ENCODE data around the gene PAK5. TPM values are rescaled to one million over a fixed set of nuclear protein-coding genes. Genes with fewer than 3 reads are reported as not detected.

The PAK5 gene
- total and polyA plus RNA-seq, 2 donors from 2014 or later = 0.13 to 0.22 TPM

DNA sequence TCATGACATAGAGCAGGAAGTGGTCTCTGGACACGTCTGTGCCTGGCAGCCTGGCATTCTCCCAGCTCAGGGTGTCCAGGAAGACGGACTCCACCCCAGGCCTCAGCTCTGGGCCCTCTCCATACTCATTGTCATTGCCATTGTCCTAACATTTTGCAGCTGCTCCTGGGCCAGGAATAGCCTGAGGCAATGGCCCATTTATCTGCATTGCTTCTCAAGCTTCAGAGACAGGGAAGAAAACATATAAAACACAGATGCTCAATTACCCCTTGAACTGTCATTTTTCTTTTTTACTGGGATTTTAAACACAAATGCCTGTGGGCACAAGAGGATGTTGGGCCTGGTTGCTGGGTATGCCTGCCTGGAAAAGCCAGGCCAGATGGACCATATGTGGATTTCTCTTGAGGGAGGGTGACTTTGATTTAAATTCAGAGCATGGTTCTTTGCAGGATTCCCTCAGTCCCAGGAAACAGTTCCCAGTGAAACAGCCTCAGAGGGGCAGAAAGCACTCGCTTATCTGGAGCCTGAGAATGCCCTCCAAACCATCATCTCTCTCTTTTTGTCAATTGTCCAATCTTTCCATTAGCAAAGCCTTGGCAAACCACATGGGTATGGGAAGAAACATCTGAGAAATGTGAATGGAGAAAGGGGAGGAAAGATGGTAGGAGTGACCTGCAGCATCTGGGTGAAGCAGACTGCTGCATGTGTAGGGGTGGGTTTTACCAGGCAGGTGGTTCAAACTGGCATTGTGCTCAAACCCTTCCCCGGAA, 306.6 kb downstream of the PAK5 start:
- intact Hi-C loops (cut with DNase I) = no loop called here
- TF ChIP-seq CTCF (IDR thresholded peaks at IDR 0.05; ENCODE audit: borderline replicate concordance, extremely low read depth, insufficient read depth) = no peak
- no peak for FAIRE-seq
- DNase-seq = no peak
- no peak overlapping the region for H3K9ac ChIP-seq (ENCODE audit: low read length in 3 of 3)
- no peaks in the 10 kb centered on the region for H3K36me3 ChIP-seq (ENCODE audit: control insufficient read depth in 2 of 3, insufficient read depth in 3 of 3, low read length in 3 of 3)
- H3K27me3 ChIP-seq (ENCODE audit: control insufficient read depth, insufficient read depth, low read length) = no peaks in the 10 kb centered on the region
- no peaks in the 10 kb centered on the region for H3K4me1 ChIP-seq (ENCODE audit: control insufficient read depth in 2 of 3, insufficient read depth in 2 of 3, low read depth in 1 of 3, low read length in 3 of 3)
- H3K9me3 ChIP-seq (ENCODE audit: control insufficient read depth in 2 of 3, insufficient read depth in 1 of 3, low read length in 3 of 3) = no peaks in the 10 kb centered on the region
- no peak overlapping the region for H3K4me3 ChIP-seq (ENCODE audit: low read length in 3 of 3)
- no peak overlapping the region for H3K27ac ChIP-seq (ENCODE audit: low read depth in 2 of 2, low read length in 2 of 2)

DNA sequence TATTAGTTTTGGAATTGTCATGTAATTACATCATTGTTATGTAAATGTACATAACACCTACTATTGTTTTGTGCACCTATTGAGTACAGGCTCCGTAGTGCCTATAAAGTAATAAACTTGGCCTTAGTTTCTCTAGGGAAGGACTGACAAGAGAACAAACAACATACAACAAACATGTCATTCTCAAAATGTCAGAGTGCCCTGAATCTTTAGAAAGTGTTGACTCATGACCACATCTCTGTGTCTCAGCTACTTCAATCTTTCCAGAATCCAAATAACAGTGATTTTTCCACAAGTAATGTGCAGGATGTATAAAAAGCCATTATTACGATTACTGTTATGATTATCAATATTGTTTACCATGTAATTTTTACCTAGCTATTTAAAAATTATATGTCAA, 307.3 kb downstream of the PAK5 start:
- Histone ChIP-seq H3K4me1 (ENCODE audit: control insufficient read depth in 2 of 3, insufficient read depth in 2 of 3, low read depth in 1 of 3, low read length in 3 of 3) (no peaks in the 10 kb centered on the region), H3K9me3 (ENCODE audit: control insufficient read depth in 2 of 3, insufficient read depth in 1 of 3, low read length in 3 of 3) (no peaks in the 10 kb centered on the region), H3K4me3 (ENCODE audit: low read length in 3 of 3) (no peak overlapping the region), H3K27ac (ENCODE audit: low read depth in 2 of 2, low read length in 2 of 2) (no peak overlapping the region), H3K27me3 (ENCODE audit: control insufficient read depth, insufficient read depth, low read length) (no peaks in the 10 kb centered on the region), H3K9ac (ENCODE audit: low read length in 3 of 3) (no peak overlapping the region), H3K36me3 (ENCODE audit: control insufficient read depth in 2 of 3, insufficient read depth in 3 of 3, low read length in 3 of 3) (no peaks in the 10 kb centered on the region)
- no peak for FAIRE-seq
- intact Hi-C loops (cut with DNase I) = no loop called here
- no peak for TF ChIP-seq CTCF (IDR thresholded peaks at IDR 0.05; ENCODE audit: borderline replicate concordance, extremely low read depth, insufficient read depth)
- no peak for DNase-seq

GRCh38 chr20:9523636-9524035, 315.2 kb downstream of the PAK5 start:
- Histone ChIP-seq H3K27ac (ENCODE audit: low read depth in 2 of 2, low read length in 2 of 2) (no peak overlapping the region), H3K27me3 (ENCODE audit: control insufficient read depth, insufficient read depth, low read length) (no peaks in the 10 kb centered on the region), H3K9me3 (ENCODE audit: control insufficient read depth in 2 of 3, insufficient read depth in 1 of 3, low read length in 3 of 3) (no peaks in the 10 kb centered on the region), H3K9ac (ENCODE audit: low read length in 3 of 3) (no peak overlapping the region), H3K36me3 (ENCODE audit: control insufficient read depth in 2 of 3, insufficient read depth in 3 of 3, low read length in 3 of 3) (no peaks in the 10 kb centered on the region), H3K4me1 (ENCODE audit: control insufficient read depth in 2 of 3, insufficient read depth in 2 of 3, low read depth in 1 of 3, low read length in 3 of 3) (no peaks in the 10 kb centered on the region), H3K4me3 (ENCODE audit: low read length in 3 of 3) (no peak overlapping the region)
- intact Hi-C loops (cut with DNase I) = no loop called here
- DNase-seq (no peak), FAIRE-seq (no peak)
- TF ChIP-seq CTCF (IDR thresholded peaks at IDR 0.05; ENCODE audit: borderline replicate concordance, extremely low read depth, insufficient read depth) = no peak

All from kidney (tissue), 14 donors.